PFSK-1 (cell line): ENCODE results near the gene CHAD.

Source experiments
- POLR2AphosphoS5 ChIP-seq: IDR thresholded peaks from 2 replicates; pipeline ENCODE4 v1.6.1; 2012; ENCODE audit warnings: low read depth, mild to moderate bottlenecking, control low read depth, low read length, moderate library complexity
- TF ChIP-seq, protein P1 (sequence below), 2 experiments: IDR thresholded peaks; 2 replicates each; pipeline versions ENCODE4 v1.6.1 to v1.8.0; 2011 to 2012; ENCODE audit warnings: low read depth in 2 of 2, low read length in 2 of 2, control low read depth in 1 of 2, inconsistent platforms in 1 of 2, mild to moderate bottlenecking in 1 of 2, moderate library complexity in 1 of 2; ENCODE audit not compliant: insufficient read depth in 1 of 2

DNA sequence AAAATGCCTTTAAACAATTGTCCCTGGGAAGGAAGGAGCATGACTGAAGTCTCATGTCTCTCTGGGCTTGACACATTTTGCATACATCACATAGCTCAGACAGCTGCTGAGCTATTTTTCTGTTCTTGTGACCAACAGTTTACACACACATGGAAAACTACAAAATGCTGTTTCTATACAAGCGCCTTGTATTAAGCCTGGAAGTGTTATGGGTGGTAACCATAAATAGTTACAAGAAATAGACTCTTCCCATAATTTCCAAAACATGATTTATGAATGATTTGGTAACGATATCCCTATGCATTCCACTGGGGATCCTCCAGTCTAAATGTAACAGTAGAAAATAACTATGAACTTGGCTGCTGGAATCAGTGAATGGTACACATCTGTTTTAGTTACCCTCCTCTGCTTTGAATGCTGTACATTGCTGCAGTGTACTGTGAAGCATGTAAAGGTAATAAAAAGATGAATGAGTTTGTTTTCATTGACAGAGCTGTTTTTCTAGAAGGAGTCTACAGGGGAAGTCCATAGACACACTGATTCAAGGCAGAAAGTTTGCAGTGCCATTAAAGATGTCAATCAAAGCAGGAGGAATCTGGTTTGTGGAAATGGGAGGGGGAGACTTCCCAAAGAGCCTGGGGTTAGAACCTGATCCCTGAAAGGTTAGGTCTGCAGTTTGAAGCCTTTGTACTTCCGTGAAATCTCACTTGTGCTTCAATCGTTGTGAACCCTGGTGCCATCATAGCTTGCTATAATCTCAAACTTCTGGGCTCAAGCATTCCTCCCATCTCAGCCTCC, 37.7 kb downstream of the CHAD start:
- no peak for TF ChIP-seq POLR2AphosphoS5
- TF ChIP-seq, protein P1, sequence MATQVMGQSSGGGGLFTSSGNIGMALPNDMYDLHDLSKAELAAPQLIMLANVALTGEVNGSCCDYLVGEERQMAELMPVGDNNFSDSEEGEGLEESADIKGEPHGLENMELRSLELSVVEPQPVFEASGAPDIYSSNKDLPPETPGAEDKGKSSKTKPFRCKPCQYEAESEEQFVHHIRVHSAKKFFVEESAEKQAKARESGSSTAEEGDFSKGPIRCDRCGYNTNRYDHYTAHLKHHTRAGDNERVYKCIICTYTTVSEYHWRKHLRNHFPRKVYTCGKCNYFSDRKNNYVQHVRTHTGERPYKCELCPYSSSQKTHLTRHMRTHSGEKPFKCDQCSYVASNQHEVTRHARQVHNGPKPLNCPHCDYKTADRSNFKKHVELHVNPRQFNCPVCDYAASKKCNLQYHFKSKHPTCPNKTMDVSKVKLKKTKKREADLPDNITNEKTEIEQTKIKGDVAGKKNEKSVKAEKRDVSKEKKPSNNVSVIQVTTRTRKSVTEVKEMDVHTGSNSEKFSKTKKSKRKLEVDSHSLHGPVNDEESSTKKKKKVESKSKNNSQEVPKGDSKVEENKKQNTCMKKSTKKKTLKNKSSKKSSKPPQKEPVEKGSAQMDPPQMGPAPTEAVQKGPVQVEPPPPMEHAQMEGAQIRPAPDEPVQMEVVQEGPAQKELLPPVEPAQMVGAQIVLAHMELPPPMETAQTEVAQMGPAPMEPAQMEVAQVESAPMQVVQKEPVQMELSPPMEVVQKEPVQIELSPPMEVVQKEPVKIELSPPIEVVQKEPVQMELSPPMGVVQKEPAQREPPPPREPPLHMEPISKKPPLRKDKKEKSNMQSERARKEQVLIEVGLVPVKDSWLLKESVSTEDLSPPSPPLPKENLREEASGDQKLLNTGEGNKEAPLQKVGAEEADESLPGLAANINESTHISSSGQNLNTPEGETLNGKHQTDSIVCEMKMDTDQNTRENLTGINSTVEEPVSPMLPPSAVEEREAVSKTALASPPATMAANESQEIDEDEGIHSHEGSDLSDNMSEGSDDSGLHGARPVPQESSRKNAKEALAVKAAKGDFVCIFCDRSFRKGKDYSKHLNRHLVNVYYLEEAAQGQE (IDR thresholded peaks at IDR 0.05; ENCODE audit: insufficient read depth in 1 of 2, low read depth in 2 of 2, low read length in 2 of 2), result no peak
